ENCODE results near the gene PLEKHD1.

Gene PLEKHD1

GRCh38 chr14:69518289-69519101, 34.0 kb downstream of the PLEKHD1 start:
- TF ChIP-seq PPARA (CRISPR knock-in tag; IDR thresholded peaks at IDR 0.05; ENCODE audit: borderline replicate concordance) (no peak), PATZ1 (CRISPR knock-in tag; IDR thresholded peaks at IDR 0.05; ENCODE audit: borderline replicate concordance) (no peak), ISL1 (CRISPR knock-in tag; IDR thresholded peaks at IDR 0.05) (no peak), ZNF8 (CRISPR knock-in tag; IDR thresholded peaks at IDR 0.05) (no peak), ZNF565 (CRISPR knock-in tag; conservative IDR thresholded peaks at IDR 0.05; ENCODE audit: low read depth) (no peak), ARNTL (CRISPR knock-in tag; IDR thresholded peaks at IDR 0.05; ENCODE audit: borderline replicate concordance, low read depth) (no peak)
- ATAC-seq = peak; percentile 82

DNA sequence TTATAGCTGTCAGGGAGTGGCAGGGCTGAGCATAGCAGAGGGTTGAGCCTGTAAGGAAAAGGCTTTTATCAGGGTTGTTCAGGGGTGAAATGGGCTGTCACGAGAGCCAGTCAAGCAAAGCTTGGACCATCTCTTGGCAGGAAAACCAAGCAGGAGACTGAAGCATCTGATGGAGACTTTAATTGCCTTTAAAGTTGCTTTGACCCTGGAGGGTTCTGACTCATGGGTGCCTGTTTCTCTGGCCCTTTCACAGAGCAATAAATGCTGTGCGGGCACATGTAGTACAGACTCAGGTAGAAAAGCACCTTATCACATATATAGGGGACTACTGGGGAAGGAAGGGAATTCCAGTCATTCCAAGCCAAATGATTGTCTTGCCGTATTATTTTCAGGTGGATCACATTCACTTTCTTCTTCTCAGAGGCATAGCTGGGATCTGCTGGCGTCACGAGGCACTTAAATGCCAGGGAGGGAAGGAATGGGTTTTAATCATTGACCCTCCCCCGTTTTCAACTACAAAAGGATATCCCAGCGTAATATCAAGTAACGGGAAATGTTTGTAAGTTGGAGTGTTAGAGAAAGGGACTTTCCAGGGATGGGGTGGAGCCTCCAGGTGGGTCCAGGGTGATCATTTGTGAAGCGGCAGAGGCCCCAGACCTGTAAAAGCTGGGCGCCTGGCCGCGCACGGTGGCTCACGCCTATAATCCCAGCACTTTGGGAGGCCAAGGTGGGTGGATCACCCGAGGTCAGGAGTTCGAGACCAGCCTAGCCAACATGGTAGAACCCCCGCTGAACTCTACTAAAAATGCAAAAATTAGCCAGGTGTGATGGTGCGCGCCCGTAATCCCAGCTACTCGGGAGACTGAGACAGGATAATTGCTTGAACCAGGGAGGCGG, 34.9 kb downstream of the PLEKHD1 start:
- TF ChIP-seq ZC3H10 (CRISPR knock-in tag; IDR thresholded peaks at IDR 0.05) = no peak
- TF ChIP-seq CSDC2 (CRISPR knock-in tag; IDR thresholded peaks at IDR 0.05) = no peak
- TF ChIP-seq ESRRG (CRISPR knock-in tag; IDR thresholded peaks at IDR 0.05) = no peak
- no peak for TF ChIP-seq ZFP3 (CRISPR knock-in tag; IDR thresholded peaks at IDR 0.05)
- TF ChIP-seq, protein P1, sequence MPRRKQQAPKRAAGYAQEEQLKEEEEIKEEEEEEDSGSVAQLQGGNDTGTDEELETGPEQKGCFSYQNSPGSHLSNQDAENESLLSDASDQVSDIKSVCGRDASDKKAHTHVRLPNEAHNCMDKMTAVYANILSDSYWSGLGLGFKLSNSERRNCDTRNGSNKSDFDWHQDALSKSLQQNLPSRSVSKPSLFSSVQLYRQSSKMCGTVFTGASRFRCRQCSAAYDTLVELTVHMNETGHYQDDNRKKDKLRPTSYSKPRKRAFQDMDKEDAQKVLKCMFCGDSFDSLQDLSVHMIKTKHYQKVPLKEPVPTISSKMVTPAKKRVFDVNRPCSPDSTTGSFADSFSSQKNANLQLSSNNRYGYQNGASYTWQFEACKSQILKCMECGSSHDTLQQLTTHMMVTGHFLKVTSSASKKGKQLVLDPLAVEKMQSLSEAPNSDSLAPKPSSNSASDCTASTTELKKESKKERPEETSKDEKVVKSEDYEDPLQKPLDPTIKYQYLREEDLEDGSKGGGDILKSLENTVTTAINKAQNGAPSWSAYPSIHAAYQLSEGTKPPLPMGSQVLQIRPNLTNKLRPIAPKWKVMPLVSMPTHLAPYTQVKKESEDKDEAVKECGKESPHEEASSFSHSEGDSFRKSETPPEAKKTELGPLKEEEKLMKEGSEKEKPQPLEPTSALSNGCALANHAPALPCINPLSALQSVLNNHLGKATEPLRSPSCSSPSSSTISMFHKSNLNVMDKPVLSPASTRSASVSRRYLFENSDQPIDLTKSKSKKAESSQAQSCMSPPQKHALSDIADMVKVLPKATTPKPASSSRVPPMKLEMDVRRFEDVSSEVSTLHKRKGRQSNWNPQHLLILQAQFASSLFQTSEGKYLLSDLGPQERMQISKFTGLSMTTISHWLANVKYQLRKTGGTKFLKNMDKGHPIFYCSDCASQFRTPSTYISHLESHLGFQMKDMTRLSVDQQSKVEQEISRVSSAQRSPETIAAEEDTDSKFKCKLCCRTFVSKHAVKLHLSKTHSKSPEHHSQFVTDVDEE (CRISPR knock-in tag; IDR thresholded peaks at IDR 0.05) = no peak
- no peak for TF ChIP-seq GLIS3 (CRISPR knock-in tag; IDR thresholded peaks at IDR 0.05)
- no peak for TF ChIP-seq PATZ1 (CRISPR knock-in tag; IDR thresholded peaks at IDR 0.05; ENCODE audit: borderline replicate concordance)
- no peak for TF ChIP-seq SNAI2 (CRISPR knock-in tag; IDR thresholded peaks at IDR 0.05)
- peak; percentile 50 for ATAC-seq

- no peak for ATAC-seq
- TF ChIP-seq TOX (CRISPR knock-in tag; IDR thresholded peaks at IDR 0.05; ENCODE audit: borderline replicate concordance) (no peak), ZNF70 (CRISPR knock-in tag; IDR thresholded peaks at IDR 0.05) (no peak), PPARA (CRISPR knock-in tag; IDR thresholded peaks at IDR 0.05; ENCODE audit: borderline replicate concordance) (no peak), ZFP30 (CRISPR knock-in tag; IDR thresholded peaks at IDR 0.05) (no peak), ZC3H10 (CRISPR knock-in tag; IDR thresholded peaks at IDR 0.05) (no peak), OSR1 (CRISPR knock-in tag; IDR thresholded peaks at IDR 0.05) (no peak), ESRRG (CRISPR knock-in tag; IDR thresholded peaks at IDR 0.05) (no peak)
Observed at GRCh38 chr14:69522026-69522425, 37.5 kb downstream of the PLEKHD1 start.

DNA sequence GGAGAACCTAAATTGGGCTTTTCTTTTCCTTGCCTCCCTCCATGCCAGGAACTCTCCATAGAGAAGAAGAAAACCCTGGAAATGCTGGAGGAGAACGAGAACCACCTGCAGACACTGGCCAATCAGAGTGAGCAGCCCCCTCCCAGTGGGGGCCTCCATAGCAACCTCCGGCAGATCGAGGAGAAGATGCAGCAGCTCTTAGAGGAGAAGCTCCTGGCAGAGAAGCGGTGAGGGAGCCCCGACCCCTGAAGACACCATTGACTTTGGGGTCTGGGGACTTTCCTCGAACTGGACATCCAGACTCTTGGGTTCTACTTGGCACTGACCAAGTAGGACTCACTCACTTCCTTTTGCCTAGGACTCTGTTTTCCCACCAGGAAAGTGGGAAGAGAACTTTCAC, 41.4 kb downstream of the PLEKHD1 start:
- ATAC-seq = no peak
- no peak for TF ChIP-seq CSRNP3 (CRISPR knock-in tag; IDR thresholded peaks at IDR 0.05)
- no peak for TF ChIP-seq RARB (CRISPR knock-in tag; IDR thresholded peaks at IDR 0.05)
- TF ChIP-seq, protein P2, sequence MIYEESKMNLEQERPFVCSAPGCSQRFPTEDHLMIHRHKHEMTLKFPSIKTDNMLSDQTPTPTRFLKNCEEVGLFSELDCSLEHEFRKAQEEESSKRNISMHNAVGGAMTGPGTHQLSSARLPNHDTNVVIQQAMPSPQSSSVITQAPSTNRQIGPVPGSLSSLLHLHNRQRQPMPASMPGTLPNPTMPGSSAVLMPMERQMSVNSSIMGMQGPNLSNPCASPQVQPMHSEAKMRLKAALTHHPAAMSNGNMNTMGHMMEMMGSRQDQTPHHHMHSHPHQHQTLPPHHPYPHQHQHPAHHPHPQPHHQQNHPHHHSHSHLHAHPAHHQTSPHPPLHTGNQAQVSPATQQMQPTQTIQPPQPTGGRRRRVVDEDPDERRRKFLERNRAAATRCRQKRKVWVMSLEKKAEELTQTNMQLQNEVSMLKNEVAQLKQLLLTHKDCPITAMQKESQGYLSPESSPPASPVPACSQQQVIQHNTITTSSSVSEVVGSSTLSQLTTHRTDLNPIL (CRISPR knock-in tag; IDR thresholded peaks at IDR 0.05; ENCODE audit: low read depth) = no peak
